ENCODE results near the gene KIF17.

KIF17 gene

GRCh38 chr1:20634594-20635084 lies 83.2 kb downstream of the KIF17 start:
- TF ChIP-seq CTCF (IDR thresholded peaks at IDR 0.05; ENCODE audit: low read depth, low read length), result no peak
- DNase-seq (ENCODE audit: low read depth in 2 of 2), result peak; percentile 52
- H3K4me3 ChIP-seq (replicated peaks in 1 of 2; ENCODE audit: low read depth in 2 of 2, low read length in 2 of 2), result peak overlapping the region; percentile 75 to 84

- DNase-seq (ENCODE audit: low read depth in 2 of 2), result no peak
- H3K4me3 ChIP-seq (replicated peaks in 1 of 2; ENCODE audit: low read depth in 2 of 2, low read length in 2 of 2), result peak overlapping the region; percentile 75 to 84
- no peak for TF ChIP-seq CTCF (IDR thresholded peaks at IDR 0.05; ENCODE audit: low read depth, low read length)
Observed at GRCh38 chr1:20634065-20634593, 83.7 kb downstream of the KIF17 start.

GRCh38 chr1:20633190-20634064 lies 84.4 kb downstream of the KIF17 start, which contains the start of gene PINK1:
Gene PINK1, plus strand, starts transcription at chr1:20633458. Its CDS starts 91 bp downstream, at chr1:20633549.
- peak; percentile 76 to 77 for DNase-seq (ENCODE audit: low read depth in 2 of 2)
- peak; percentile 77 for TF ChIP-seq CTCF (IDR thresholded peaks at IDR 0.05; ENCODE audit: low read depth, low read length)
- H3K4me3 ChIP-seq (replicated peaks in 1 of 2; ENCODE audit: low read depth in 2 of 2, low read length in 2 of 2), result peak within 1 kb of the TSS; percentile 75 to 84

GRCh38 chr1:20632386-20632785 lies 85.4 kb downstream of the KIF17 start:
- no peak for DNase-seq (ENCODE audit: low read depth in 2 of 2)
- TF ChIP-seq CTCF (IDR thresholded peaks at IDR 0.05; ENCODE audit: low read depth, low read length), result no peak
- no peak overlapping the region for H3K4me3 ChIP-seq (replicated peaks in 1 of 2; ENCODE audit: low read depth in 2 of 2, low read length in 2 of 2)

- peak in 1 of 2 donors; percentile 26 for DNase-seq (ENCODE audit: low read depth in 2 of 2)
- TF ChIP-seq CTCF (IDR thresholded peaks at IDR 0.05; ENCODE audit: low read depth, low read length), result no peak
- no peak overlapping the region for H3K4me3 ChIP-seq (replicated peaks in 1 of 2; ENCODE audit: low read depth in 2 of 2, low read length in 2 of 2)
Observed at GRCh38 chr1:20630729-20631128, 87.1 kb downstream of the KIF17 start.

- no peak for DNase-seq (ENCODE audit: low read depth in 2 of 2)
- TF ChIP-seq CTCF (IDR thresholded peaks at IDR 0.05; ENCODE audit: low read depth, low read length), result no peak
- H3K4me3 ChIP-seq (replicated peaks in 1 of 2; ENCODE audit: low read depth in 2 of 2, low read length in 2 of 2), result no peak overlapping the region
Observed at GRCh38 chr1:20626524-20626923, 91.3 kb downstream of the KIF17 start.
